Neural progenitor cell (in vitro differentiated cells): ENCODE results near the gene INHBE. TPM values are rescaled to one million over a fixed set of nuclear protein-coding genes. Genes with fewer than 3 reads are reported as not detected.

Experiments used
- DNase-seq: peaks from one replicate; pipeline ENCODE4 v3.0.0-alpha.2; 2016; ENCODE audit warnings: low spot score
- H2AFZ ChIP-seq: fragments of 200-600 bp; sonication (generic); replicated peaks from 2 replicates; pipeline ENCODE4 v1.6.1; 2016; ENCODE audit warnings: antibody characterized with exemption
- H3F3A ChIP-seq: fragments of 200-600 bp; sonication (generic); 2 replicates; pipeline ENCODE4 v1.6.1; 2016; ENCODE audit warnings: antibody characterized with exemption, low read depth
- H3K27ac ChIP-seq: fragments of 200-600 bp; sonication (generic); 2 replicates; pipeline ENCODE4 v1.5.1; 2016; ENCODE audit warnings: mild to moderate bottlenecking
- H3K27me3 ChIP-seq: fragments of 200-600 bp; sonication (generic); 2 replicates; pipeline ENCODE4 v1.6.1; 2016; ENCODE audit warnings: mild to moderate bottlenecking, moderate library complexity
- H3K36me3 ChIP-seq: fragments of 200-600 bp; sonication (generic); 2 replicates; pipeline ENCODE4 v1.5.1; 2016
- H3K4me1 ChIP-seq: fragments of 200-600 bp; sonication (generic); 2 replicates; pipeline ENCODE4 v1.6.1; 2016; ENCODE audit warnings: mixed run types
- H3K4me2 ChIP-seq: fragments of 200-600 bp; sonication (generic); 2 replicates; pipeline ENCODE4 v1.6.1; 2016
- H3K4me3 ChIP-seq: fragments of 200-600 bp; sonication (generic); 2 replicates; pipeline ENCODE4 v1.5.1; 2016
- H3K79me2 ChIP-seq: fragments of 200-600 bp; sonication (generic); 2 replicates; pipeline ENCODE4 v1.6.1; 2016; ENCODE audit warnings: low read depth
- H3K9ac ChIP-seq: fragments of 200-600 bp; sonication (generic); 2 replicates; pipeline ENCODE4 v1.6.1; 2016
- H3K9me3 ChIP-seq: fragments of 200-600 bp; sonication (generic); 2 replicates; pipeline ENCODE4 v1.5.1; 2016; ENCODE audit warnings: low read depth
- H4K20me1 ChIP-seq: fragments of 200-600 bp; sonication (generic); 2 replicates; pipeline ENCODE4 v1.6.1; 2016; ENCODE audit warnings: low read depth
- H3K27ac Mint-ChIP-seq: 3 replicates; pipeline ENCODE4 v1.8.0; 2021; ENCODE audit warnings: mixed read lengths
- H3K27me3 Mint-ChIP-seq: 2 replicates; pipeline ENCODE4 v1.8.0; 2022; ENCODE audit warnings: low read depth, mild to moderate bottlenecking, inconsistent platforms, moderate library complexity, mixed read lengths; ENCODE audit not compliant: insufficient read depth
- H3K36me3 Mint-ChIP-seq: 3 replicates; pipeline ENCODE4 v1.8.0; 2021; ENCODE audit warnings: mixed read lengths
- H3K4me1 Mint-ChIP-seq: 3 replicates; pipeline ENCODE4 v1.8.0; 2021; ENCODE audit warnings: mixed read lengths
- H3K4me3 Mint-ChIP-seq: 3 replicates; pipeline ENCODE4 v1.8.0; 2021; ENCODE audit warnings: mild to moderate bottlenecking, moderate library complexity, mixed read lengths
- H3K9me3 Mint-ChIP-seq: 3 replicates; pipeline ENCODE4 v1.8.0; 2020; ENCODE audit warnings: mixed read lengths
- CTCF ChIP-seq: fragments of 200-600 bp; sonication (generic); IDR thresholded peaks from 2 replicates; pipeline ENCODE4 v1.5.1; 2017; ENCODE audit warnings: antibody characterized with exemption, mild to moderate bottlenecking
- EZH2 ChIP-seq: fragments of 200-600 bp; sonication (generic); IDR thresholded peaks from 2 replicates; pipeline ENCODE4 v1.6.1; 2017; ENCODE audit warnings: antibody characterized with exemption, mild to moderate bottlenecking, moderate library complexity
- EZH2phosphoT487 ChIP-seq: fragments of 200-600 bp; sonication (generic); IDR thresholded peaks from 2 replicates; pipeline ENCODE4 v1.6.1; 2017; ENCODE audit warnings: antibody characterized with exemption
- total RNA-seq: library from RNA; depleted of rRNA; stranded (reverse); fragments of >200 nt; gene quantifications from 2 replicates; pipeline ENCODE4 v1.2.3, GENCODE V29; 2015; ENCODE audit warnings: low replicate concordance

INHBE gene
- total RNA-seq, 1 donor from 2014 or later: not detected

- Mint-ChIP-seq H3K27me3 (peaks cover 39% of the 10 kb centered on the region), H3K27ac (no peak overlapping the region)
- no peak for TF ChIP-seq CTCF
- no peak for TF ChIP-seq EZH2
- no peak for TF ChIP-seq EZH2phosphoT487
Measured at GRCh38 chr12:57461276-57461916, 6.3 kb downstream of the INHBE start.

GRCh38 chr12:57461917-57462250, 6.8 kb downstream of the INHBE start:
- H3K4me2 ChIP-seq: peak overlapping the region; percentile 86
- peaks cover 16% of the 10 kb centered on the region for H3K27me3 ChIP-seq
- peaks cover 19% of the 10 kb centered on the region for H3K4me1 ChIP-seq
- peaks cover 20% of the 10 kb centered on the region for H4K20me1 ChIP-seq
- Mint-ChIP-seq H3K27me3 (peaks cover 44% of the 10 kb centered on the region), H3K9me3 (no peaks in the 10 kb centered on the region), H3K36me3 (no peaks in the 10 kb centered on the region), H3K4me1 (peaks cover 30% of the 10 kb centered on the region), H3K4me3 (peak overlapping the region; percentile 89), H3K27ac (no peak overlapping the region)
- no peaks in the 10 kb centered on the region for H3K79me2 ChIP-seq
- TF ChIP-seq EZH2phosphoT487 (no peak), EZH2 (no peak), CTCF (no peak)
- no peak overlapping the region for H2AFZ ChIP-seq
- no peak overlapping the region for H3K27ac ChIP-seq
- H3K36me3 ChIP-seq: no peaks in the 10 kb centered on the region
- H3K9me3 ChIP-seq: no peaks in the 10 kb centered on the region
- H3K9ac ChIP-seq: no peak overlapping the region
- H3K4me3 ChIP-seq: peak overlapping the region; percentile 53
- H3F3A ChIP-seq: peaks cover 33% of the 10 kb centered on the region
- no peak for DNase-seq

More at GRCh38 chr12:57461276-57461916, 6.3 kb downstream of the INHBE start:
- peak; percentile 87 for DNase-seq
- no peaks in the 10 kb centered on the region for H3K36me3 ChIP-seq
- H3K27ac ChIP-seq: peak overlapping the region; percentile 35
- H3K9me3 ChIP-seq: no peaks in the 10 kb centered on the region
- H3K27me3 ChIP-seq: peaks cover 16% of the 10 kb centered on the region
- no peaks in the 10 kb centered on the region for H3K36me3 Mint-ChIP-seq
- H3K4me1 Mint-ChIP-seq: peaks cover 30% of the 10 kb centered on the region
- peaks cover 33% of the 10 kb centered on the region for H3F3A ChIP-seq
- no peak overlapping the region for H3K9ac ChIP-seq
- H2AFZ ChIP-seq: no peak overlapping the region
- H3K4me2 ChIP-seq: peak overlapping the region; percentile 86
- H3K9me3 Mint-ChIP-seq: no peaks in the 10 kb centered on the region
- H4K20me1 ChIP-seq: peaks cover 20% of the 10 kb centered on the region
- peak overlapping the region; percentile 53 for H3K4me3 ChIP-seq
- no peaks in the 10 kb centered on the region for H3K79me2 ChIP-seq
- peak overlapping the region; percentile 89 for H3K4me3 Mint-ChIP-seq
- H3K4me1 ChIP-seq: peaks cover 20% of the 10 kb centered on the region

GRCh38 chr12:57462251-57462911, 7.3 kb downstream of the INHBE start:
- Histone ChIP-seq H3K36me3 (no peaks in the 10 kb centered on the region), H3K27me3 (peaks cover 16% of the 10 kb centered on the region), H3K79me2 (no peaks in the 10 kb centered on the region), H3F3A (peaks cover 33% of the 10 kb centered on the region), H3K4me3 (peak overlapping the region; percentile 53), H3K4me1 (peaks cover 19% of the 10 kb centered on the region), H3K9me3 (no peaks in the 10 kb centered on the region), H2AFZ (no peak overlapping the region), H3K4me2 (peak overlapping the region; percentile 86), H3K9ac (no peak overlapping the region), H4K20me1 (peaks cover 20% of the 10 kb centered on the region), H3K27ac (no peak overlapping the region)
- peak overlapping the region; percentile 89 for H3K4me3 Mint-ChIP-seq
- H3K9me3 Mint-ChIP-seq: no peaks in the 10 kb centered on the region
- peak; percentile 93 for DNase-seq
- H3K27me3 Mint-ChIP-seq: peaks cover 45% of the 10 kb centered on the region
- no peaks in the 10 kb centered on the region for H3K36me3 Mint-ChIP-seq
- H3K27ac Mint-ChIP-seq: no peak overlapping the region
- no peak for TF ChIP-seq EZH2
- peak; percentile 98 for TF ChIP-seq CTCF
- no peak for TF ChIP-seq EZH2phosphoT487
- peaks cover 30% of the 10 kb centered on the region for H3K4me1 Mint-ChIP-seq
